Activated T-helper 9 cell treated with anti-CD3 and anti-CD28 coated beads, Interleukin-2, amount 50 U/mL, for 16 hours (primary cell): ENCODE results near the gene HRH2.
"Not testable (repeated sequence)": the region's sequence is repeated elsewhere in the genome, so short reads cannot be mapped to it uniquely, and the experiment has no call there.

Source experiments
- DNase-seq: peaks from one replicate; pipeline ENCODE4 v3.0.0-alpha.2; 2020; ENCODE audit warnings: low read depth

HRH2 gene, protein sequence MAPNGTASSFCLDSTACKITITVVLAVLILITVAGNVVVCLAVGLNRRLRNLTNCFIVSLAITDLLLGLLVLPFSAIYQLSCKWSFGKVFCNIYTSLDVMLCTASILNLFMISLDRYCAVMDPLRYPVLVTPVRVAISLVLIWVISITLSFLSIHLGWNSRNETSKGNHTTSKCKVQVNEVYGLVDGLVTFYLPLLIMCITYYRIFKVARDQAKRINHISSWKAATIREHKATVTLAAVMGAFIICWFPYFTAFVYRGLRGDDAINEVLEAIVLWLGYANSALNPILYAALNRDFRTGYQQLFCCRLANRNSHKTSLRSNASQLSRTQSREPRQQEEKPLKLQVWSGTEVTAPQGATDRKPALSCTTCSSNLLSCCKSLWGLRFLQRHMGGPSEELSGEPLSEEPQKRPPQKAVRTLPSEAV

DNA sequence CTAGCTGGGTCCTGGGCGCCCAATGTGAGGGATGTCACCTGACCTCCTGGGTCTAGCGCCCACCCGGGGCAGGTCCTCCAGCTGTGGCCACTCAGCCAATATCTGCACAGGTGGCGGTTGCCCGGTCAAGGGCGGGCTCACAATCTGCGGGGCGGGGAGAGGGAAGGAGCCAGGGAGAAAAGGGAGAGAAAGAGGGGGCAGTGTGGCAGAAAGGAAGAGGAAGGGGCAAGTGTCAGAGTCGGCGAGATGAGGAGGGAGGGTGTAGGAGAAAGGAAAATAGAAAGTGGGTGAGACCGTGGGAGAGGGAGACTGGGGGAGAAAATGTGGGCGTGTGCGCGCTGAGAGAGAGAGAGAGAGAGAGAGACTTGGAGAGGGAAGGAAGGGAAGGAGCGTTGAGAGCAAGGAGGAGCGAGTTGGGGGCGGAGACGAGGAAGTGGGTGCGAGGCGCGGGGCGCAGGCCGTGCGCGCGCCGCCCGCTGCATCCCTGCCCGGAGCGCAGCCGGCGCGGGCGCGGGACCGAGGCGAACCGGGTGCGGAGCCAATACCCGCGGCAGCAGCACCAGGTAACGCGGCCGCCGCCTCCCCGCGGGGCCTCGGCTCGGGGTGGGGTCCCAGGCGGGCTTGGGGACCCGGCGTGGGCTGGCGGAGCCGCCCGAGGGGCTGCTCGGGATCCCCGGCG, at the start of gene HRH2:
TSS of gene HRH2 (plus strand) at position 479 of the 679 bp plus-strand sequence. CDS start 25,163 bp downstream, outside the sequence.
- DNase-seq = no peak

DNA sequence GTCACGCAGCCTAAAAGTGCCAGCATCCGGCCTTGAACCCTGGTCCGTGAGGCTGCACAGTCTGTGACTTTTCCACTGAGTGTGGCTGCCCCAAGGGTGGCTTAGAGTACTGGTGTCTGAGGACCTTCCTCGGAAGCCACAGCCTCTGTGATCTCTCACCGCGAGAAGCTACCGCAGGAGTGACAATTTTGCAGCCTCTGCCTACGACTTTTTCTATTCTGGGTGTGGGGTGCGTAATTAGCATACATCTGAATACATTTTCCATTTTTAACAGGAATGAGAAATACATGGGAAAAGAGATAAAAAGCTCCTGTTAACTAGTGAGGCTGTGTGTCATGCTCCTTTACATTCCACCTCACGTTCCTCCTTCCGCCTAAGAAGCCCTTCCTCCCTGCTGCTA, 48.3 kb upstream of the HRH2 start:
- DNase-seq = no peak

DNA sequence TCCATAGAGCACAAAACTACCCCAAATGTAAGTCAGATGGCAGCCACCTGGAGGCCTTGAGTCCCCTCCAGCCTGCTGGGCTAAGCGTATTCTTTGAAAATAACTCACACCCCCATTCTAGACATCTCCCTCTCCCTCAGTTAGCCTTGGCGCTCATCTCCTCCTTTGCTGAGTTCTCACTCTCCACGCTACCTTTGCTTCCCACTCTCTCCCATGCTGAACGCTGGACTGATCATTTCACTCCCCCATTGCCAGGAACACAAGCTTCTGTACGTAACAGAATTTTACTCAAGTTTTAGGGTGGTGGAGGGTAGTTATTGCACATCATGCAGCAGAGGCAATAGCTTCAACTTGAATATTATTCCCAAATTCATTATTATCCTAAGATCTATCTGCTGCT, 47.5 kb upstream of the HRH2 start:
- no peak for DNase-seq

DNA sequence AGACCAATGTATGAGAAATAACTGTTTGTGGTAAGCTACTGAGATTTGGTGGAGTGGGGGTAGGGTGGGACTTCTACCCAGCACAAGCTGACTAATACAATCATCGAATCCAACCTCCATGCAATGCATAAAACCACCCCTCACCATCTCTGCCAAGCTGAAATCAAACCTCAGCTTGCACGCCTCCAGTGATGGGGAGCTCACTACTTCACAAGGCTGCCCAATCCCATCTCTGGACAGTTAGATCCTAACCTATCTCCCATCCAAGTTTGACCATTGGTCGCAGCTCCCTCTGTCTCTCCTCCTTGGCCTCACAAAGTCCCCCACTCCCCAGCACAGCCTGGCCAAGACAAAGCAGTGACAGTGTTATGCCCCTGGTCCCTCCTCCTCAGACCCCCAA, 47.0 kb upstream of the HRH2 start:
- no peak for DNase-seq

DNA sequence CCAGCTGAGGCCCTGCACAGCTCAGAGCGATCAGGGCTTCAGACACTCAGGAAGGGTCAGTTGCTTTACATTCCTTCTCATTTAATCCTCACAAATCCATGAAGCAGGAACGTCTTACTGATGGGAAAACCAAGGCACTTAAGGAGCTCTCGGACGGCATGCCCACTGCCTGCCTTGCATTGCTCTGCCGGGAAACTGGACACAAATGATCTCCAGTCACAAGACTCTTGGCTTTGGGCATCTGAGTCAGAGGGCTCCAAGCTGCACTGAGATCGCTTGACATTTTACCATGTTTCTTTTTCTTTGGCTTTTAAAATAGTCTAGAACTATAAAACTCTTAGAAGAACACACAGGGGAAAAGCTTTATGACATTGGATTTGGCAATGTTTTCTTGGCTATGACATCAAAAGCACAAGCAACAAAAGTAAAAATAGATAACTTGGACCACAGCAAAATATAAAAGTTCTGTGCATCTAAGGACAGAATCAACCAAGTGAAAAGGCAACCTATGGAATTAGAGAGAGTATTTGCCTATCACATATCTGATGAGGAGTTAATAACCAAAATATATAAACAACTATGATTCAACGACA, 43.6 kb upstream of the HRH2 start:
- no peak for DNase-seq

DNA sequence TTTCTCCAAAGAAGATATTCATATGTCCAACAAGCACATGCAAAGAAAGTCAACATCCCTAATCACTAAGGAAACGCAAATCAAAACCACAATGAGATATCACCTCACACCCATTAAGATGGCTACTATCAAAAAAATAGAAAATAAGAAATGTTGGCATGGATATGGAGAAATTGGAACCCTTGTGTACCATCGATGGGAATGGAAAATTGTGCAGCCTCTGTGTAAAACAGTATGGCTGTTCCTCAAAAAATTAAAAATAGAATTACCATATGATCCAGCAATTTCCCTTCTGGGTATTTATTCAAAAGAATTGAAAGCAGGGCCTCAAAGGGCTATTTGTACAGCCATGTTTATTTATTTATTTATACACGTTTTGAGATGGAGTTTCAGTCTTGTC, 43.0 kb upstream of the HRH2 start:
- DNase-seq = no peak

DNA sequence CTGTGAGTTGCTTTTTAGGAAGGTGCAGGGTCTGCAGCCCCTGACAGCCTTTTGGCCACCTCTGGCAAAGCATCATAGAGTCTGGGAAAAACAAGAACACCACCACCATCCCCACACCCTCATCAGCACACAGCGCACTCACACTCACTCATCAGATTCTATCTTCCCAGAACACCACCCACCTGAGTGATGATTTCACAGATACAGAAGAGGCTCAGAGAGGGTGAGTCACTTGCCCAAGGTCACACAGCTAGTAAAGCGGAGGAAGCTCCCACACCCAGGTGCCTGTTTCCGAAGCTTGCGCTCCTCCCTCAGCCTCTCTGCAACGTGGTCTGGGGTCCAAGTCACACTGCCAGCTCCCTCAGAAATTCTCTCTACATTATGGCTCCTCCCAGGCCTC, 41.8 kb upstream of the HRH2 start:
- no peak for DNase-seq

DNA sequence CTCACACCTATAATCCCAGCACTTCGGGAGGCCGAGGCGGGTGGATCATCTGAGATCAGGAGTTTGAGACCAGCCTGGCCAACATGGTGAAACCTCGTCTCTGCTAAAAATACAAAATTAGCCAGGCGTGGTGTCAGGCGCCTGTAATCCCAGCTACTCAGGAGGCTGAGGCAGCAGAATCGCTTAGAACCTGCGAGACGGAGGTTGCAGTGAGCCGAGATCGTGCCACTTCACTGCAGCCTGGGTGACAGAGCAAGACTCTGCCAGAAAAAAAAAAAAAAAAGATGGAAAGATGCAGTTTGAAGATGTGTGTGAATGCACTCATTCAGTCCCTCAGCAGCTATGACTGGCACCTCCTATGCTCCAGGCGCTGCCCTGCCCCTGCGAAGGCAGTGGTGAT, 41.3 kb upstream of the HRH2 start:
- DNase-seq = not testable (repeated sequence)

DNA sequence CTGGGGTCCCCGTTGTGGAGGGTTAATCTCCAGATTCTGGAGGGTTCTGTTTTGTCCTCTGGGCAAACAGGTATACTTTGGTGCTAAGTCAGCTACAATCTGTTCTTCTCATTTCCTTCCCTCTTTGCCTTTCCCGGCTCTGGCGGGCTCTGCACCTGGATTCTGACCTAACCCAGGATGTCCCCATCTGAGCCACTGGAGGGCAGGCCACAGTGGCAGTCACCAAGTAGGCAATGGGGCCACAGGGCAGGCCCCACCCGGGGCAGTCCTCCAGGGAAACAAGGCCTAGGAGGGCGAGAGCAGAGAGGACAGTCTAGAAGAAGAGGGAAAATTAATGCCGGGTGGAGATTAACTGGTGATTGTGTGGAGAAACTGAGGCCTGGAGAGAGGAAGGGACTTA, 40.4 kb upstream of the HRH2 start:
- no peak for DNase-seq

DNA sequence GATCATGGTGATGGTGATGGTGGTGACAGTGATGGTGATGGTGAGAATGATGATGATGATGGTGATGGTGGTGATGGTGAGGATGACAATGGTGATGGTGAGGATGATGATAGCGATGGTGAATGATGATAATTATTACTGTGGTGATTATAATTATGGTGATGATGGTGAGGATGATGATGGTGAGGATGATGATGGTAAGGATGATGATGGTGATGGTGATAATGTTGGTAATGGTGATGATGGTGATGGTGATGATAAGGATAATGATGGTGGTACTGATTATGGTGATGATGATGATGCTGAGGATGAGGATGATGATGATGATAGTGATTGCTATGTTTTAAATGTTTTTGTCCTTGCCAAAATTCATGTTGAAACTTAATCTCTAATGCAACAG, 37.3 kb upstream of the HRH2 start:
- no peak for DNase-seq

DNA sequence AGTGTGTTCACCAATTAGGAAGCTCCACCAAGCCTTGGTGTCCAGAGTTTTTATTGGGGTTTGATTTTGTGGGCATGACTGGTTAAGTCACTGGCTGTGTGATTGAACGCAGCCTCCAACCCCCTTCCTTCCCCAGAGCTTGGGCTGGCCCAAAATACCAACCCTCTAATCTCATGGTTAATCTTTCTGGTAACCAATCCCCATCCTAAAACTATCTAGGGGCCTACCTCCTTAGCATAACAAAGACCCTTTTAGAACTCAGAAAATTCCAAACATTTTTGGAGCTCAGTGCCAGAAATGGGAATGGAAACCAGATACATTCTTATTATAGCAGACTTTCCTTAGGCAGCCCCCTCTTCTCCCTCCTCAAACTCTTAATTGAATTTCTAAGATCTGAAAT, 35.9 kb upstream of the HRH2 start:
- no peak for DNase-seq

DNA sequence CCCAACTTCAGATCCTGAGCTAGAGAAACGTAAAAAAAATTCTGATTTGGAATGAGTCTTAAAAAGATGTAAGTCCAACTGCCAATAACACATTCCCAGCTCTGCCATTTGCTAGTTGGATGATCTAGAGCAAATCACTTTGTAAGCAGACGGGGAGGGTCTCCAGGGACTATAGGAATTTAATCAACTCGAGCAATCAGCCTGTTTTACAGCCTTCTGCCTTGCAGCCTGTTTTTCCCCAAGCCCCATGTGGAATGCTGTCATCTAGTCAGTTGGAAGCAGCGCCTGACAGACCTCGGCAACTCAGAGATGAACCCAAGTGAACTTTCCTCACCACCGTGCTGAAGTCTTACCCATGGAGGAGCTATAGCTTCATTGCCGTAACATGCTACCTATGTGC, 34.8 kb upstream of the HRH2 start:
- no peak for DNase-seq

DNA sequence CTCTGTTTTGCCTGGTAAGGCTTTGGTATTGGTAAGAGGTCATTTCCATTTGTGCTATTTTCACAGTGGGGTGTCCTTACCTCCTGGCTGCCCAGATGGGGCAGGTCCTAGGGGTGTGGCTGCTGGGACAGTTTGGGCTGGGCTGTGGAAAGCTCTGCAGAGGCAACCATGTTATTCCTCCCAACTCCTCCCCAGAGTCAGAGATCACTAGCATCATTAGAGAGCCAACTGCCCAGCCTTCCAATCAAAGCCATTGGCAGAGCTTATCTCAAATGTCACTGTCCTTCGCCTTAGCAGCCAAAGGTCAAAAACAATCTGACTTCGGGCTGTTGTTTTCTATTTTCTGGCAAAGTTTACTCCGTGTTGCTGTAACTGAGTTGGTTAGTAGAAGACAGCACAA, 33.6 kb upstream of the HRH2 start:
- no peak for DNase-seq

DNA sequence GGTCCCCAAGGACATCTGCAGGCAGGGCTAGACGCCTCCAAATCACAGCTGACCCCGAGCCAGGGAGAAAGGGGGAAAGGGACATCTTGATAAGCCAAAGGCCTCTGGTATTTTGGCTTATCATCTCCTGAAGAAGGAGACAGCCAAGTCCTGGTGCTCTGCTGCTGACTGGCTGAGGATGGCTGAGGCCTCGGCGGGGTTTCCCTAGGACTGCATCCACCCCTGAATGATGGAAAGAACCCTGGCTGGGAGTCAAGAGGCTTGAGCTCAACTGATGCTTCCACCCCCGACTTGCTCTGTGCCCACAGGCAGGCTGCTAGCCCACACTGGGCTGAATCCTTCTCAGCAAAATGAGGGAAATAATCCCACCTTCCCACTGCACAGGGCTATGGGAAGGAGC, 30.9 kb upstream of the HRH2 start:
- no peak for DNase-seq

DNA sequence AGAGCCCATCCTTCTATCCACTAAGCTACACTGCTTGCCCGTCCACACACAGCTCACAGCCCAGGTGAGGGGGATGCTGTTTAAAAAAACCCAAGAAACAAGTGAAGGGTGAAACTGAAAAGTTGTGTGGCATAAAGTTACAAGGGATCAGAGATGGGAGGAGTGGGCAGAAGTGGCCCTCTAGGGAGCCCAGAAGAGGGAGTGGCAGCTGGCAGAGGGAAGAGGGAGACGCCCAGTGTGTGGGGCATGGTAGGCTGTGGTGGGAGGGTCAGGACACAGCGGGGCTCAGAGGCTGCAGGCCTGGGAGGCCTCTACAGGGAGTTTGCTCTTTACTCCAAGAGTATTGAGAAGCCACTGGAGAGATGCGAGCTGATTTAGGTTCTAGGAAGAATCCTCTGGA, 30.1 kb upstream of the HRH2 start:
- DNase-seq = no peak

DNA sequence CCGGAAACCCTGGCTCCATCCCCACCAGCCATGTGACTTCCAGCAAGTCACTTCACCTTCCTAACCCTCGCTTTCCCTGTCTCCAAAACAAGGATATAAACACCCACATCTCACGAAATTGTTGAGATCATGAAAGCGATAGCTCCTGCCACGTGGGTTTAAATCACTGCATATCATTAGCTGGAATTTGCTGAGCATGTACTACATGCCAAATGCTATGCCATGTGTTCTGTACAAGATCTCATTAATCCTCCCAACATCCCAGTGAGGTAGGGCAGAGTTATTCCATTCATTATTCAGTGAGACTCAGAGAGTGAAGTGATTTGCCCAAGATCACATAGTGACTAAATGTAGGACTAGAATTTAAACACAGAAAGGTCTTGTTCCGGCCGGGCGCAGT, 29.2 kb upstream of the HRH2 start:
- no peak for DNase-seq

DNA sequence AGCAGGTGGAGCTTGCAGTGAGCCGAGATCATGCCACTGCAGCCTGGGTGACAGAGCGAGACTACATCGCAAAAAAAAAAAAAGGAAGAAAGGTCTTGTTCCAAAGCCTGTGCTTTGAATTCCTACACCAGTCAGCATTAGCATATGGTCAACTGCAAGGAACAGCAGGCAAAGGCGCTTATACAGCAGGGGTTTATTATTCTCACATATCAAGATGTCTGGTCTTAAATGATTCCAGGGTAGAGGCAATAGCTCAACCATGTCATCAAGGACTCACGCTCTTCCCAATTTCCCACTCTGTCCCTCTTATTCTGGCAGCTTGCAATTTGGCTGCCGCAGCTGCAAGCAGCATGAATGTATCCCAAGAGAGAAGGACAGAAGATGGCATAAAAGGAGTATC, 28.6 kb upstream of the HRH2 start:
- DNase-seq = no peak

DNA sequence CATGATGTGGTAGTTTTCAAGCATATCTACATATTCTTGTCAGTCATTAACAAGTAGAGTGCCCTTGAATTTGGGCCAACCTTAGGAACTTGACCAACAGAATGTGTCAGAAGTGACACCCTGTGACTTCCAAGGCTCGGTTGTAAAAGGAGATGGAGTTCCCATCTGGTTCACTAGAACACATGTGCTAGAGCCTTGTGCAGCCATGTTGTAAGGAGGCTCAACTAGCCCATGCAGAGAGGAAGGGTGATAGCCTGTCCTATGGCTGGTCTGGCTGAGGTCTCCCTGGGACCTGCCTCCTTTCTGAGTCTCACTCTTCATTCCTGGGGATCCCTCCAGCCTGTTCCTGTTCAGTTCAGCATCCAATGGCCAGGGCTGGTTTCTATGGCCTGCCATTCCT, 28.1 kb upstream of the HRH2 start:
- DNase-seq = no peak

DNA sequence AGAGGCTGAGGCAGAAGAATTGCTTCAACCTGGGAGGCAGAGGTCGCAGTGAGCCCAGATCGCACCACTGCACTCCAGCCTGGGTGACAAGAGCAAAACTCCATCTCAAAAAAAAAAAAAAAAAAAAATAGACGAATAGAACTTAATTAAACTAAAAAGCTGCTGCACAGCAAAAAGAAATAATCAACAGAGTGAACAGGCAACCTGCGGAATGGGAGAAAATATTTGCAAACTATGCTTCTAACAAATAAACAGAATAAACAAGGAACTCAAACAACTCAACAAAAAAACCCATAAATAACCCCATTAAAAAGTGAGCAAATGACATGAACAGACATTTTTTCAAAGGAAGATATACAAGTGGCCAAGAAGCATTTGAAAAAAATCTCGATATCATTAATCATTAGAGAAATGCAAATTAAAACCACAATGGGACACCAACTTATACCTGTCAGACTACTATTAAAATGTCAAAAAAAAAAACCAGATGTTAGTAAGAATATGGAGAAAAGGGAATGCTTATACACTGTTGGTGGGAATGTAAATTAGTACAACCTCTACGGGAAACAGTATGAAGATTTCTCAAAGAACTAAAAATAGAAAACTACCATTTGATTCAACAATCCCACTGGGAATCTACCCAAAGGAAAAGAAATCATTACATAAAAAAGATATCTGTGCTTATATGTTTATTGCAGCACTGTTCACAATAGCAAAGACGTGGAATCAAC, 21.9 kb upstream of the HRH2 start:
- DNase-seq = no peak

DNA sequence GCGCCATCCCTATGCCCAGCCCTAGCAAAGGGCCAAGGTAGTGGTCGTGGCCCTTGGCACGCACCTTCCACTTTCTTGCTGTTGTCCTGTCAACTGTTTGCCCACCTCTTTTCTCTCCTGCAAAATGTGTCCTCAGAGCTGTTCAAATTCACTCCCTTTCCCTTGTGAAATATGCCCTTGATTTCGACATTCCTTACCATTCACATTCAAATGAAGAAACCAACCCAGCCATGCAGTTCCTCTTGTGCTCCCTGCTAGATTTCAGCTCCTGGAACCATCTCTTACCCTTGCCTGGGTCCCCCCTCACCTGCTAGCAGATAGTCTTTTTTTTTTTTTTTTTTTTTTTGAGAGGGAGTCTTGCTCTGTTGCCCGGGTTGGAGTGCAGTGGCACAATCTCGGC, 19.6 kb upstream of the HRH2 start:
- no peak for DNase-seq

DNA sequence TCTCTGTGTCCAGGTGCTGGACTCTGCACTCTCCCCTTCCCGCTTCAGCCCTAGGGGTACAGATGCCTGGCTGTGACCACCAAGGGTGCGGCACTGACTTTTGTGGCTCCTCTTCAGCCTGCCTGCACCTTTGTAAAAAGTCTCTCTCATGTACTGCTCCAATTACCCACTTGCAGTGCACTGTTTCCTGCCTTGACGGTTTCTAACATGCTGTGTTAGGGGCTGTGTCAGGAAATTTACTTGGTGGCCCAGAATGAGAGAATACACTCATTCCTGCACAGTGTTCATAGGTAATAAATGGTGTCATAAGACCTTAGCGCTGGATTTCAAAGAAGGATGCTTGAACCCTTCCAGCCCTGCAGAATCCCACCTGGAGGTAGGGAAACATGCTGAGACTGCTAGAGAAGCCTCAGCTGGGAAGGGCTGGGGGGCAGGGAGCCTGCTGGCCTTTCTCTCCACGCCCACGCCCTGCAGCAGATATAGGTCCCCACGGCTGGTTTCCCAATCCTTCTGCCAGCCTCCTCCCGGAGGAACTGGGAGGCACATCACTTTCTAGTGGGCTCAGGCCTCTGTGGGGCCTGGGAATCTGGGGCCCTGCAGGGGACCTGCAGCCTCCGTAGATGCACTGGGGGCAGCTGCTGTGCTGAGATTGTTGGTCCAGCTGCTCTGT, 17.6 kb upstream of the HRH2 start:
- no peak for DNase-seq

DNA sequence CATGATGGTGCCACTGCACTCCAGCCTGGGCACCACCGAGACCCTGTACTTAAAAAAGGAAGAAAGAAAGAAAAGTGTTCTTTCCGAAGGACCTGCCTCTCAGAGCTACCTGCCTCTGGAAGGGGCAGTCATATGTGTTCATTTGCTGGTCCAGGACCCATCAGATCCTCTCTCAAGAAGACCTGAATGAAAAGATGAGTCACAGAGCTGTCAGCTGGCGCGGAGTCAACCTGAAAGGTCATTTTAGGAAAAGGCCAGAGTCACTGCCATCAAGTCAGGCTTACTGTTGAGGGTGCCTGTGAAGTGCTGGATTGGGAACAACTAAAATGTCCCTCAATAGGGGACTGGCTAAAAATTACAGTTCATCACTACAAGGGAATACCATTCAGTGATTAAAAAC, 14.9 kb upstream of the HRH2 start:
- DNase-seq = no peak
